ENCODE results near the gene MRPL34. TPM values are rescaled to one million over a fixed set of nuclear protein-coding genes. Genes with fewer than 3 reads are reported as not detected.
A peak's percentile ranks its signal among the peaks of the same experiment; 100 is the strongest.

The MRPL34 gene
- total and polyA plus RNA-seq, 9 of the 15 experiments (the other 6 are each of a cell fraction or from before 2014, with no cell fraction given): 11.5 to 256 (median 72.5) TPM

DNA sequence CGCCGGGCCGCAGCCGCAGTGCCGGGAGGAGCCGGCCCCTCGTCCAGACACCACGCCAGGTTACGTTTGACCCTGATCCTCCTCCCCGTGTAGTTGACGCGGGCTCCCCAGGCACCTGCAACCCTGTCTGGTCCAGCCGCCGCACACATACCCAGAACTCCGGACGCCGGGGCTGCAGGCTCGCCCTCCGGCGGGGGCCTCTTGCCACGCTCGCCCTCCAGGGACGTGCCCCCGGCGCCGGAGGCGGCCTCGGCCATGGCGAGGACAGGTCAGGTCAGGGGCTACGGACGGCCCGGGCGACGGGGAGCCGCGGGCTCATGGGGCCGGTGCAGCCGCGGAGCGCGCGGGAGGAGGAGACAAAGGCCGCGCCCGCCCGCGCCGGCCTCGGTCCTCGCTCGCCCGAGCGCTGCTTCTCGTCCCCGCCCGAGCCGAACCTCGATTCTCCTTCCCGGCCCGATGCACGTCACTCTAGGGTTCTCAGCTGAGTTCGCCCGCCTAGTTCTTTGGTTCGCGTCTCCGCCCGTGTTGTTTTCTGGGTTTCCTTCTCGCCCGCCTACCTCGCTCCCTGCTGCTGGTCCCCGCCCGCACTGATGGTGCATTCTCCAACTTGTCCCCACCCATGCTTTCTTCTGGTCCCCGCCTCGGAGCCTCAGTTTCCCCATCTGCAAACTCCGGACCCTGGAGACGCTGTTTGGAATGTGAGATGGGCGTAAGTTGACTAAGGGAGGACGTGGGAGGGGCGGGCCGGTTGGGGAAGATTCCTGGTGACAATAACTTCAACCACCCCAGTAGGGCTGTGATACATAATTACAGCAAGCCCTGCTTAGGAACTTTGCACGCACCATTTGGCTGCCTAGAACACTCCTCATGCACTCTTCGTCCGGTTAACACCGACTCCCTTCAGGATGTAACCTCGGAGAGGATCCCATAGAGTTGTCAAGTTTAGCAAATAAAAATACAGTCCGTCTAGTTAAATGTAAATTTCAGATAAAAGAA, 29.0 kb downstream of the MRPL34 start, which contains the start of gene ANO8 (continued):
- TF ChIP-seq, protein P1, sequence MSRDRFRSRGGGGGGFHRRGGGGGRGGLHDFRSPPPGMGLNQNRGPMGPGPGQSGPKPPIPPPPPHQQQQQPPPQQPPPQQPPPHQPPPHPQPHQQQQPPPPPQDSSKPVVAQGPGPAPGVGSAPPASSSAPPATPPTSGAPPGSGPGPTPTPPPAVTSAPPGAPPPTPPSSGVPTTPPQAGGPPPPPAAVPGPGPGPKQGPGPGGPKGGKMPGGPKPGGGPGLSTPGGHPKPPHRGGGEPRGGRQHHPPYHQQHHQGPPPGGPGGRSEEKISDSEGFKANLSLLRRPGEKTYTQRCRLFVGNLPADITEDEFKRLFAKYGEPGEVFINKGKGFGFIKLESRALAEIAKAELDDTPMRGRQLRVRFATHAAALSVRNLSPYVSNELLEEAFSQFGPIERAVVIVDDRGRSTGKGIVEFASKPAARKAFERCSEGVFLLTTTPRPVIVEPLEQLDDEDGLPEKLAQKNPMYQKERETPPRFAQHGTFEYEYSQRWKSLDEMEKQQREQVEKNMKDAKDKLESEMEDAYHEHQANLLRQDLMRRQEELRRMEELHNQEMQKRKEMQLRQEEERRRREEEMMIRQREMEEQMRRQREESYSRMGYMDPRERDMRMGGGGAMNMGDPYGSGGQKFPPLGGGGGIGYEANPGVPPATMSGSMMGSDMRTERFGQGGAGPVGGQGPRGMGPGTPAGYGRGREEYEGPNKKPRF (IDR thresholded peaks at IDR 0.05; ENCODE audit: low read depth, low read length): no peak
- TF ChIP-seq, protein P2, sequence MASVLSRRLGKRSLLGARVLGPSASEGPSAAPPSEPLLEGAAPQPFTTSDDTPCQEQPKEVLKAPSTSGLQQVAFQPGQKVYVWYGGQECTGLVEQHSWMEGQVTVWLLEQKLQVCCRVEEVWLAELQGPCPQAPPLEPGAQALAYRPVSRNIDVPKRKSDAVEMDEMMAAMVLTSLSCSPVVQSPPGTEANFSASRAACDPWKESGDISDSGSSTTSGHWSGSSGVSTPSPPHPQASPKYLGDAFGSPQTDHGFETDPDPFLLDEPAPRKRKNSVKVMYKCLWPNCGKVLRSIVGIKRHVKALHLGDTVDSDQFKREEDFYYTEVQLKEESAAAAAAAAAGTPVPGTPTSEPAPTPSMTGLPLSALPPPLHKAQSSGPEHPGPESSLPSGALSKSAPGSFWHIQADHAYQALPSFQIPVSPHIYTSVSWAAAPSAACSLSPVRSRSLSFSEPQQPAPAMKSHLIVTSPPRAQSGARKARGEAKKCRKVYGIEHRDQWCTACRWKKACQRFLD (CRISPR knock-in tag; IDR thresholded peaks at IDR 0.05): no peak
- TF ChIP-seq TBP (optimal IDR thresholded peaks at IDR 0.05; ENCODE audit: low read depth, low read length): no peak
- TF ChIP-seq TAF7 (tag; IDR thresholded peaks at IDR 0.05): no peak
- no peak; the same call in none of the 2 replicates for TF ChIP-seq LCOR (CRISPR knock-in tag; IDR thresholded peaks at IDR 0.05)
- TF ChIP-seq, protein P3, sequence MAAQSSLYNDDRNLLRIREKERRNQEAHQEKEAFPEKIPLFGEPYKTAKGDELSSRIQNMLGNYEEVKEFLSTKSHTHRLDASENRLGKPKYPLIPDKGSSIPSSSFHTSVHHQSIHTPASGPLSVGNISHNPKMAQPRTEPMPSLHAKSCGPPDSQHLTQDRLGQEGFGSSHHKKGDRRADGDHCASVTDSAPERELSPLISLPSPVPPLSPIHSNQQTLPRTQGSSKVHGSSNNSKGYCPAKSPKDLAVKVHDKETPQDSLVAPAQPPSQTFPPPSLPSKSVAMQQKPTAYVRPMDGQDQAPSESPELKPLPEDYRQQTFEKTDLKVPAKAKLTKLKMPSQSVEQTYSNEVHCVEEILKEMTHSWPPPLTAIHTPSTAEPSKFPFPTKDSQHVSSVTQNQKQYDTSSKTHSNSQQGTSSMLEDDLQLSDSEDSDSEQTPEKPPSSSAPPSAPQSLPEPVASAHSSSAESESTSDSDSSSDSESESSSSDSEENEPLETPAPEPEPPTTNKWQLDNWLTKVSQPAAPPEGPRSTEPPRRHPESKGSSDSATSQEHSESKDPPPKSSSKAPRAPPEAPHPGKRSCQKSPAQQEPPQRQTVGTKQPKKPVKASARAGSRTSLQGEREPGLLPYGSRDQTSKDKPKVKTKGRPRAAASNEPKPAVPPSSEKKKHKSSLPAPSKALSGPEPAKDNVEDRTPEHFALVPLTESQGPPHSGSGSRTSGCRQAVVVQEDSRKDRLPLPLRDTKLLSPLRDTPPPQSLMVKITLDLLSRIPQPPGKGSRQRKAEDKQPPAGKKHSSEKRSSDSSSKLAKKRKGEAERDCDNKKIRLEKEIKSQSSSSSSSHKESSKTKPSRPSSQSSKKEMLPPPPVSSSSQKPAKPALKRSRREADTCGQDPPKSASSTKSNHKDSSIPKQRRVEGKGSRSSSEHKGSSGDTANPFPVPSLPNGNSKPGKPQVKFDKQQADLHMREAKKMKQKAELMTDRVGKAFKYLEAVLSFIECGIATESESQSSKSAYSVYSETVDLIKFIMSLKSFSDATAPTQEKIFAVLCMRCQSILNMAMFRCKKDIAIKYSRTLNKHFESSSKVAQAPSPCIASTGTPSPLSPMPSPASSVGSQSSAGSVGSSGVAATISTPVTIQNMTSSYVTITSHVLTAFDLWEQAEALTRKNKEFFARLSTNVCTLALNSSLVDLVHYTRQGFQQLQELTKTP (IDR thresholded peaks at IDR 0.05; ENCODE audit: low read depth in 1 of 2, partially characterized antibody in 2 of 2): no peak
- TF ChIP-seq, protein P4, sequence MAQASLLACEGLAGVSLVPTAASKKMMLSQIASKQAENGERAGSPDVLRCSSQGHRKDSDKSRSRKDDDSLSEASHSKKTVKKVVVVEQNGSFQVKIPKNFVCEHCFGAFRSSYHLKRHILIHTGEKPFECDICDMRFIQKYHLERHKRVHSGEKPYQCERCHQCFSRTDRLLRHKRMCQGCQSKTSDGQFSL (CRISPR knock-in tag; IDR thresholded peaks at IDR 0.05): no peak
- TF ChIP-seq, protein P4 (tag; IDR thresholded peaks at IDR 0.05): no peak
- TF ChIP-seq KLF13 (tag; IDR thresholded peaks at IDR 0.05; ENCODE audit: borderline replicate concordance, low read depth): no peak; the same call in 1 of the 2 replicates
- 0 out of 2 replicates have a peak, but pooled peaks have one; percentile 28 for TF ChIP-seq SREBF1 (IDR thresholded peaks at IDR 0.05; ENCODE audit: borderline replicate concordance, low read depth, low read length)
- TF ChIP-seq PRPF4 (IDR thresholded peaks at IDR 0.05; ENCODE audit: insufficient read depth, low read depth, low read length, poor library complexity, severe bottlenecking): peak; percentile 41

All from K562 (cell line).